Body of pancreas (tissue), 4 donors: Measurements from ENCODE around the gene ZNF229.
"Not testable (repeated sequence)": the region's sequence is repeated elsewhere in the genome, so short reads cannot be mapped to it uniquely, and the experiment has no call there.

Experiments
- POLR2A ChIP-seq, 3 donors: fragments of 450-650 bp; IDR thresholded peaks; one replicate each; pipeline ENCODE4 v1.6.1; 2016; ENCODE audit warnings: antibody characterized with exemption in 3 of 3, mild to moderate bottlenecking in 2 of 3
- TF ChIP-seq, protein P1 (sequence below), 7 experiments: fragments of 450-650 bp in 4 of 7; fragments of 200-600 bp in 3 of 7; sonication (generic) in 3 of 7; IDR thresholded peaks; one replicate each; pipeline ENCODE4 v1.5.1; 2016 to 2019; ENCODE audit warnings: antibody characterized with exemption in 7 of 7

DNA sequence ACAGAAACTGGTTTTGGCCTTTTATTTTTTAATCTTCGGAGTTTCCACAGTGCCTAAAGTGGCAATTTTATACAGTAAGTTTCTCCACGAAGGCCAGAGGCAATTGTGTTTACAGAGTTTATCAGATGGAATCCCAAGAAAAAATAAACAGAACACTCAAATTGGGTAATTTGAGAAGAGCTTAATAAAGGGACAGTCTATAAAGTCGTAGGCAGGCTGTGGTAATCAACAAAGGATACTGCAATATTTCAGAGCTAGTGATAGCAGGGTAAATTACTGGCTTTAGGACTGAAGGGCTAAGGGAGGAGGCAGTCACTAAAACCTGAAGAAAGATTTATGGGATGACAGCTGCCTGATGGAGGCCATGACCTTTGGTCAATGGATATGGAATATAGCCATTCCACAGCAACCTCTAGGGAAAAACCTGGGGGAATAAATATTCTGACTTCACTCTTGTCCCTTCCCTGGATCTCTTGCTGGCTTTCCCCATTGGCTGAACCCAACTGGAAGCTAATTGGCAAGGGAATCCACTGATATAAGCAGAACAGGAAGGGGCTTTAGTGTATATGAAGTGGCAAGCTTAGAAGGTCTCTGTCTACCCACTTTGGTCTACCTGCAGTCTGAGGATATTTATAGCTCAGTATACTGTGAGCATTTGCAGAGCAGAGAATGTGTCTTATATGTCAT lies 14.5 kb upstream of the ZNF229 start:
- TF ChIP-seq, protein P1, sequence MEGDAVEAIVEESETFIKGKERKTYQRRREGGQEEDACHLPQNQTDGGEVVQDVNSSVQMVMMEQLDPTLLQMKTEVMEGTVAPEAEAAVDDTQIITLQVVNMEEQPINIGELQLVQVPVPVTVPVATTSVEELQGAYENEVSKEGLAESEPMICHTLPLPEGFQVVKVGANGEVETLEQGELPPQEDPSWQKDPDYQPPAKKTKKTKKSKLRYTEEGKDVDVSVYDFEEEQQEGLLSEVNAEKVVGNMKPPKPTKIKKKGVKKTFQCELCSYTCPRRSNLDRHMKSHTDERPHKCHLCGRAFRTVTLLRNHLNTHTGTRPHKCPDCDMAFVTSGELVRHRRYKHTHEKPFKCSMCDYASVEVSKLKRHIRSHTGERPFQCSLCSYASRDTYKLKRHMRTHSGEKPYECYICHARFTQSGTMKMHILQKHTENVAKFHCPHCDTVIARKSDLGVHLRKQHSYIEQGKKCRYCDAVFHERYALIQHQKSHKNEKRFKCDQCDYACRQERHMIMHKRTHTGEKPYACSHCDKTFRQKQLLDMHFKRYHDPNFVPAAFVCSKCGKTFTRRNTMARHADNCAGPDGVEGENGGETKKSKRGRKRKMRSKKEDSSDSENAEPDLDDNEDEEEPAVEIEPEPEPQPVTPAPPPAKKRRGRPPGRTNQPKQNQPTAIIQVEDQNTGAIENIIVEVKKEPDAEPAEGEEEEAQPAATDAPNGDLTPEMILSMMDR (IDR thresholded peaks at IDR 0.05): not testable (repeated sequence)
- TF ChIP-seq POLR2A (IDR thresholded peaks at IDR 0.05): not testable (repeated sequence)
